Measurements from ENCODE around the gene MMP12.

MMP12 gene

DNA sequence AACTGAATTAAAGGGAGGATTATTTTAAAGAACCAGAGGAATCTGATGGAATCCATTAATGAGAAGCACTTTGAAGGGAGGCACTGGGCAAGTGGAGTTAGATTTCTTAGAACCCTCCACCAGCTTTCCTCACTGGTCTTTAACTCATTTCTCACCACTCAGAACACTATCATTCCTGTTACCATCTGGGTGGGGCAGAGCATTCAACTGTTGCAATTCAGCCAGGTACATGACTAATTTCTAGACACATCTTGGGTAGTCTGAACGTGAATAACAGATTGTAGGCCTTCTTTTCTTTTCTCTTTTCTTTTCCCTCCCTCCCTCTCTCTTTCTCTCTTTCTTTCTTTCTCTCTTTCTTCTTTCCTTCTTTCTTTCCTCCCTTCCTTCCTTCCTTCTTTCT lies 61.3 kb downstream of the MMP12 start:
- Histone ChIP-seq H3K4me3 (ENCODE audit: low read length) (no peak overlapping the region), H3K27ac (ENCODE audit: low read length) (no peak overlapping the region), H3K36me3 (replicated peaks; ENCODE audit: insufficient read depth, low read length) (no peaks in the 10 kb centered on the region), H3K9me2 (replicated peaks; ENCODE audit: insufficient read depth, low read length) (no peaks in the 10 kb centered on the region), H2AFZ (ENCODE audit: low read length) (no peak overlapping the region), H4K20me1 (ENCODE audit: insufficient read depth, low read length) (no peaks in the 10 kb centered on the region), H3F3A (ENCODE audit: insufficient read depth, low read length) (no peaks in the 10 kb centered on the region), H3K27me3 (replicated peaks; ENCODE audit: insufficient read depth, low read length) (no peaks in the 10 kb centered on the region), H3K4me2 (ENCODE audit: low read depth, low read length) (no peak overlapping the region), H3K9ac (ENCODE audit: low read length) (no peak overlapping the region), H3K79me2 (ENCODE audit: low read length) (no peaks in the 10 kb centered on the region), H3K4me1 (ENCODE audit: low read length) (no peaks in the 10 kb centered on the region), H3K9me3 (replicated peaks; ENCODE audit: insufficient read depth, low read length) (no peaks in the 10 kb centered on the region)
- no peak for DNase-seq
- TF ChIP-seq EZH2 (optimal IDR thresholded peaks at IDR 0.05; ENCODE audit: low read depth, low read length) (no peak), EZH2phosphoT487 (IDR thresholded peaks at IDR 0.05; ENCODE audit: low read length) (no peak)
- TF ChIP-seq, protein P1, sequence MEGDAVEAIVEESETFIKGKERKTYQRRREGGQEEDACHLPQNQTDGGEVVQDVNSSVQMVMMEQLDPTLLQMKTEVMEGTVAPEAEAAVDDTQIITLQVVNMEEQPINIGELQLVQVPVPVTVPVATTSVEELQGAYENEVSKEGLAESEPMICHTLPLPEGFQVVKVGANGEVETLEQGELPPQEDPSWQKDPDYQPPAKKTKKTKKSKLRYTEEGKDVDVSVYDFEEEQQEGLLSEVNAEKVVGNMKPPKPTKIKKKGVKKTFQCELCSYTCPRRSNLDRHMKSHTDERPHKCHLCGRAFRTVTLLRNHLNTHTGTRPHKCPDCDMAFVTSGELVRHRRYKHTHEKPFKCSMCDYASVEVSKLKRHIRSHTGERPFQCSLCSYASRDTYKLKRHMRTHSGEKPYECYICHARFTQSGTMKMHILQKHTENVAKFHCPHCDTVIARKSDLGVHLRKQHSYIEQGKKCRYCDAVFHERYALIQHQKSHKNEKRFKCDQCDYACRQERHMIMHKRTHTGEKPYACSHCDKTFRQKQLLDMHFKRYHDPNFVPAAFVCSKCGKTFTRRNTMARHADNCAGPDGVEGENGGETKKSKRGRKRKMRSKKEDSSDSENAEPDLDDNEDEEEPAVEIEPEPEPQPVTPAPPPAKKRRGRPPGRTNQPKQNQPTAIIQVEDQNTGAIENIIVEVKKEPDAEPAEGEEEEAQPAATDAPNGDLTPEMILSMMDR (IDR thresholded peaks at IDR 0.05; ENCODE audit: low read length) = no peak

Measured in MM.1S (cell line).